Type B pancreatic cell (in vitro differentiated cells): ENCODE results near the gene CRAT. TPM values are rescaled to one million over a fixed set of nuclear protein-coding genes. Genes with fewer than 3 reads are reported as not detected.

Experiments used
- DNase-seq: peaks from one replicate; pipeline ENCODE4 v3.0.0; 2021; ENCODE audit warnings: mixed read lengths; ENCODE audit not compliant: unreplicated experiment; ENCODE audit errors: extremely low spot score
- H3K27ac Mint-ChIP-seq: 2 replicates; pipeline ENCODE4 v1.8.0; 2021; ENCODE audit warnings: mild to moderate bottlenecking, mixed read lengths
- H3K27me3 Mint-ChIP-seq: 2 replicates; pipeline ENCODE4 v1.8.0; 2021; ENCODE audit warnings: mixed read lengths
- H3K36me3 Mint-ChIP-seq: 2 replicates; pipeline ENCODE4 v1.8.0; 2021; ENCODE audit warnings: mixed read lengths
- H3K4me1 Mint-ChIP-seq: one replicate; pipeline ENCODE4 v1.8.0; 2021; ENCODE audit warnings: mixed read lengths; ENCODE audit not compliant: unreplicated experiment
- H3K4me3 Mint-ChIP-seq: 2 replicates; pipeline ENCODE4 v1.8.0; 2021; ENCODE audit warnings: mild to moderate bottlenecking, mixed read lengths
- H3K9me3 Mint-ChIP-seq: 2 replicates; pipeline ENCODE4 v1.8.0; 2021; ENCODE audit warnings: mixed read lengths
- total RNA-seq: library from RNA; stranded (reverse); gene quantifications from 2 replicates; pipeline ENCODE4 v1.2.1, GENCODE V29; 2021; ENCODE audit warnings: low replicate concordance
- TF ChIP-seq, protein P1 (sequence below): fragments of 200-600 bp; sonication (generic); conservative IDR thresholded peaks from 2 replicates; pipeline ENCODE4 v1.5.0; 2021; ENCODE audit warnings: antibody characterized with exemption, mild to moderate bottlenecking

Gene CRAT
- total RNA-seq, 1 donor from 2014 or later = 28.4 TPM

DNA sequence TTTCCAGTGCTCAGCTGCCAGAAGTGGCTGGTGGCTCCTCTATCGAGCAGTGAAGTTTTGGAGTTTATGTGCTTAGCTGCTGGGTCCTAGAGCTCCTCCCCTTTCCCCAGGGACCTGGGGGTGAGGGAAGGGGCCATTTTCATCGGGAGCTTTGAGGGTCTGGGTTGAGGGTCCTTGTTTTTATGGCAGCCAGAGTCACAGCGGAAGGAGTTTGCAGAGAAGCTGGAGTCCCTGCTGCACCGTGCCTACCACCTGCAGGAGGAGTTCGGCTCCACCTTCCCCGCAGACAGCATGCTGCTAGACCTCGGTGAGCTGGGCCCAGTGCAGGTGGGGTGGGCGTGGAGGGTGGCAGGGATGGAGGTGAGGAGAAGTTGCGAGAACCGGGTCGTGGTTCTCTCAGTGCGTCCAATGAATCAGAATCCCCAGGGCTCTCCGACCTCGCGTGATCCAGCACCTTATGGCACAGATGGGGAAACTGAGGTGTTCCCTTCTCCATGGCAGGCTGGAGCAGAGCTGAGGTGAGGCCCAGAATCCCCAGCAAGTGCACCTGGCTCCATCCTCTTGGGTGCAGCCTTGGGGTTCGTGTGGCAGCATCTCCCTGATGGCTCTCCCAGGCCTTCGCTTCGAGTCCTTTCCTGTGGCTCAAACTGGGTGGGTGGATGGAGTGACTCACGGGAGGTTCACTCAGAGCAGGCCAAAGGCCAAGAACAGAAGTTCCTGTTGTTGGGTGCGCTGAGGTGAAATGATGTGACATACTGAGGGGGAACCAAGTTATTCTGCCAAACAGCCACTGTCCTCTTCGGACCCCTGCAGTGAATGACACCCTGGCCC lies 51.4 kb downstream of the CRAT start:
- Mint-ChIP-seq H3K27ac (no peak overlapping the region), H3K4me1 (no peaks in the 10 kb centered on the region), H3K4me3 (no peak overlapping the region), H3K9me3 (no peaks in the 10 kb centered on the region), H3K36me3 (peaks cover 9% of the 10 kb centered on the region), H3K27me3 (no peaks in the 10 kb centered on the region)
- no peak for DNase-seq
- TF ChIP-seq, protein P1, sequence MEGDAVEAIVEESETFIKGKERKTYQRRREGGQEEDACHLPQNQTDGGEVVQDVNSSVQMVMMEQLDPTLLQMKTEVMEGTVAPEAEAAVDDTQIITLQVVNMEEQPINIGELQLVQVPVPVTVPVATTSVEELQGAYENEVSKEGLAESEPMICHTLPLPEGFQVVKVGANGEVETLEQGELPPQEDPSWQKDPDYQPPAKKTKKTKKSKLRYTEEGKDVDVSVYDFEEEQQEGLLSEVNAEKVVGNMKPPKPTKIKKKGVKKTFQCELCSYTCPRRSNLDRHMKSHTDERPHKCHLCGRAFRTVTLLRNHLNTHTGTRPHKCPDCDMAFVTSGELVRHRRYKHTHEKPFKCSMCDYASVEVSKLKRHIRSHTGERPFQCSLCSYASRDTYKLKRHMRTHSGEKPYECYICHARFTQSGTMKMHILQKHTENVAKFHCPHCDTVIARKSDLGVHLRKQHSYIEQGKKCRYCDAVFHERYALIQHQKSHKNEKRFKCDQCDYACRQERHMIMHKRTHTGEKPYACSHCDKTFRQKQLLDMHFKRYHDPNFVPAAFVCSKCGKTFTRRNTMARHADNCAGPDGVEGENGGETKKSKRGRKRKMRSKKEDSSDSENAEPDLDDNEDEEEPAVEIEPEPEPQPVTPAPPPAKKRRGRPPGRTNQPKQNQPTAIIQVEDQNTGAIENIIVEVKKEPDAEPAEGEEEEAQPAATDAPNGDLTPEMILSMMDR = no peak

DNA sequence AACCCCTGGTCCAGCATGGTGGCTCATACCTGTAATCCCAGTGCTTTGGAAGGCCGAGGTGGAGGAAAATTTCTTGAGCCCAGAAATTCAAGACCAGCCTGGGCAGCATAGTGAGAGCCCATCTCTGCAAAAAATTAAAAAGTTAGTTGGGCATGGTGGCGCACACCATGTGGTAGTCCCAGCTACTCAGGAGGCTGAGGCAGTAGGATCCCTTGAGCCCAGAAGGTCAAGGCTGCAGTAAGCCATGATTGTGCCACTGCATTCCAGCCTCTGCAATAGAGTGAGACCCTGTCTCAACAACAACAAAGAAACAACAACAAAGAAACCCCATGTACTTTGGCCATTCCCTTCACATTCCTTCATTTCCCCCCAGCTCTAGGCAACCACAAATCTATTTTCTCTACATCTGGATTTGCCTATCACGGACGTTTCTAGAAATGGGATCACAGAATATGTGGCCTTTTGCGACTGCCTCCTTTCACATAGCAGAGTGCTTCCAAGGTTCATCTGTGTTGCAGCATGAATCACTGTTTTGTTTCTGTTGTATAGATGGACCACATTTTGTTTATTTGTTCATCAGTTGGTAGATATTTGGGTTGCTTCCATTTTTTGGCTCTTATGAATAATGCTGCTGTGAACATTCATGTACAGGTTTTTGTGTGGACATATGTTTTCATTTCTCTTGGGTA lies 56.3 kb downstream of the CRAT start:
- H3K4me1 Mint-ChIP-seq = no peaks in the 10 kb centered on the region
- no peak overlapping the region for H3K27ac Mint-ChIP-seq
- no peaks in the 10 kb centered on the region for H3K27me3 Mint-ChIP-seq
- no peaks in the 10 kb centered on the region for H3K9me3 Mint-ChIP-seq
- no peak overlapping the region for H3K4me3 Mint-ChIP-seq
- peaks cover 6% of the 10 kb centered on the region for H3K36me3 Mint-ChIP-seq
- DNase-seq = no peak
- TF ChIP-seq, protein P1 = no peak

DNA sequence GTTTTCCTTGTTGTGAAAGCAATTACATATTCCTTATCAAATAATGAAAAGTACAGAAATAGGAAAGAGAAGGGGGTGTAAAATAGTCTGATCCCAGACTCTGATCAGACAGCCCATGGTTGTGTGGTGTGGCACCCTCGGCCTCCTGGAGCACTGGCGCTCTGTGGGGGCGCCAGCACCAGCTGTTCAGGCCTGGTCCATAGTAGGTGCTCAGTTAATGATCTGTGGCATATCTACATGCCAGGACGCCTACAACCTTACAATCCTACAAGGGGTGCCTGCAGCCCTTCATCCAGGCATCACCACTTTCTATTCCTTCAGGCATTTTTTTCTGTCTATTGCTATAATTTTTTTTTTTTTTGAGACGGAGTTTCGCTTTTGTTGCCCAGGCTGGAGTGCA lies 57.6 kb downstream of the CRAT start:
- no peak for DNase-seq
- H3K9me3 Mint-ChIP-seq = no peaks in the 10 kb centered on the region
- no peak overlapping the region for H3K4me3 Mint-ChIP-seq
- H3K27me3 Mint-ChIP-seq = no peaks in the 10 kb centered on the region
- H3K36me3 Mint-ChIP-seq = peaks cover 9% of the 10 kb centered on the region
- TF ChIP-seq, protein P1 = no peak
- no peak overlapping the region for H3K27ac Mint-ChIP-seq
- H3K4me1 Mint-ChIP-seq = no peaks in the 10 kb centered on the region

DNA sequence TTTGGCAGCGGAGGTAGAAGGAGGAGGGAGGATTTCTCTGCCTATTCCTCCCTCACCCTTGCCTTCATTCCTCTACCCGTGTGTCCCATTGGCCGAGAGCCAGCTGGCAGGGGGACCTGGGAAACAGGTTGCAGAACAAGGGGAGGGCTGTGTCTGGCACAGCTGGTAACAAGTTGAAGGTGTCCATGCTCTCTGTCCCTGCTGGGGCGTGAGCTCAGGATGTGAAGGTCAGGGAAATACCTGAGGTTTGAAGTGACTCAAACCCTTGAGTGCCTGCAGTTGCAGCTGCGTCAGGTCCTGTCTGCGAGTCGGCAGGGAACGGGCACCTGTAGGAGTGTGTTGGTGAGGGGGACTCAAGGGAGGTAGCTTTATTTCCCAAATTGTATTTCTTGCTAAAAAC lies 58.0 kb downstream of the CRAT start:
- Mint-ChIP-seq H3K4me3 (no peak overlapping the region), H3K36me3 (peaks cover 6% of the 10 kb centered on the region), H3K4me1 (no peaks in the 10 kb centered on the region), H3K27ac (no peak overlapping the region), H3K27me3 (no peaks in the 10 kb centered on the region), H3K9me3 (no peaks in the 10 kb centered on the region)
- no peak for DNase-seq
- TF ChIP-seq, protein P1 = no peak

Other genes with a start within 250 kb of the CRAT start
- 4.0 and 11.5 TPM in 2 replicates for gene KYAT1, start 228.8 kb downstream of the CRAT start, total RNA-seq
- gene LRRC8A, start 228.7 kb downstream of the CRAT start, total RNA-seq = 33.2 and 38.2 TPM in 2 replicates
- gene PHYHD1, start 189.8 kb downstream of the CRAT start, total RNA-seq = 10.0 and 14.3 TPM in 2 replicates
- gene DOLK, start 163.2 kb downstream of the CRAT start, total RNA-seq = 18.8 and 21.6 TPM in 2 replicates
- 36.4 and 63.7 TPM in 2 replicates for gene NUP188, start 163.1 kb downstream of the CRAT start, total RNA-seq
- 126 and 224 TPM in 2 replicates for gene SH3GLB2, start 82.5 kb downstream of the CRAT start, total RNA-seq
- 38.4 and 41.6 TPM in 2 replicates for gene MIGA2, start 74.2 kb downstream of the CRAT start, total RNA-seq
- 20.2 and 21.1 TPM in 2 replicates for gene DOLPP1, start 29.7 kb downstream of the CRAT start, total RNA-seq
- 102 and 115 TPM in 2 replicates for gene PTPA, start 622 bp upstream of the CRAT start, total RNA-seq
- 22.3 and 37.5 TPM in 2 replicates for gene IER5L, start 67.5 kb upstream of the CRAT start, total RNA-seq